GM12878 (cell line): ENCODE results near the gene TRERF1. TPM values are rescaled to one million over a fixed set of nuclear protein-coding genes. Genes with fewer than 3 reads are reported as not detected.
A peak's percentile ranks its signal among the peaks of the same experiment; 100 is the strongest.

ENCODE experiments used
- ATAC-seq: fragments of 200-7000 bp; cut with Tn5 transposase; 3 replicates; pipeline ENCODE4 v1.9.1; 2020; ENCODE audit warnings: mild to moderate bottlenecking, moderate library complexity
- BruUV-seq: library from RNA; stranded (reverse); fragments of 400-500 nt; replicated peaks from 2 replicates; lab custom pipeline; 2021; lab: Mats Ljungman, UMichigan
- CTCF ChIA-PET: fragments of 300-600 bp; sonication (Branson Sonifier 250); formaldehyde crosslinking; extraction: SDS; loops from one replicate; lab custom pipeline; 2021; ENCODE audit warnings: inconsistent platforms; lab: Yijun Ruan, JAX
- POLR2A ChIA-PET: fragments of 350-600 bp; formaldehyde crosslinking; extraction: SDS; loops from one replicate; lab custom pipeline; 2021; ENCODE audit warnings: inconsistent platforms; lab: Charles Lee
- RAD21 ChIA-PET: fragments of 300-600 bp; sonication (Branson Sonifier 250); formaldehyde crosslinking; loops from one replicate; lab custom pipeline; 2023; ENCODE audit warnings: antibody characterized with exemption; ENCODE audit not compliant: unreplicated experiment; lab: Charles Lee
- SMC1A ChIA-PET: fragments of 300-600 bp; sonication (Branson Sonifier 250); formaldehyde crosslinking; loops from one replicate; lab custom pipeline; 2023; ENCODE audit not compliant: unreplicated experiment, uncharacterized antibody; lab: Charles Lee
- DNase-seq: peaks from one replicate; pipeline ENCODE4 v3.0.0-alpha.2; 2011; ENCODE audit warnings: low read depth, low spot score
- FAIRE-seq: peaks from 3 replicates; lab custom pipeline; 2011; peaks lifted over from hg19 to GRCh38; lab: Jason Lieb, UNC
- H2AFZ ChIP-seq: 2 replicates; pipeline ENCODE4 v1.6.0; 2011; ENCODE audit warnings: low read depth, low read length, control low read depth; ENCODE audit not compliant: control insufficient read depth
- H3K27ac ChIP-seq: 2 replicates; pipeline ENCODE4 v1.5.1; 2011; ENCODE audit warnings: control low read depth; ENCODE audit not compliant: control insufficient read depth, insufficient read depth
- H3K27me3 ChIP-seq, 2 experiments: replicated peaks in 1 of 2; 2 replicates each; pipeline versions ENCODE4 v1.6.0 to v1.6.1; 2011; ENCODE audit warnings: low read length in 1 of 2; ENCODE audit not compliant: control insufficient read depth in 2 of 2, insufficient read depth in 2 of 2
- H3K36me3 ChIP-seq, 2 experiments: 2 replicates each; pipeline ENCODE4 v1.5.1; 2011; ENCODE audit warnings: low read length in 1 of 2; ENCODE audit not compliant: control insufficient read depth in 2 of 2, insufficient read depth in 2 of 2
- H3K4me1 ChIP-seq: 2 replicates; pipeline ENCODE4 v1.6.1; 2011; ENCODE audit warnings: mild to moderate bottlenecking, low read length, moderate library complexity, mixed read lengths; ENCODE audit not compliant: control insufficient read depth, insufficient read depth
- H3K4me2 ChIP-seq: 2 replicates; pipeline ENCODE4 v1.6.0; 2011; ENCODE audit warnings: control low read depth; ENCODE audit not compliant: control insufficient read depth, insufficient read depth
- H3K4me3 ChIP-seq: fragments of 200-600 bp; sonication (generic); 2 replicates; pipeline ENCODE4 v1.5.1; 2016
- H3K79me2 ChIP-seq: 2 replicates; pipeline ENCODE4 v1.6.0; 2011; ENCODE audit warnings: low read length; ENCODE audit not compliant: control insufficient read depth, insufficient read depth
- H3K9ac ChIP-seq: 2 replicates; pipeline ENCODE4 v1.8.0; 2011; ENCODE audit warnings: low read length, control low read depth, mixed read lengths; ENCODE audit not compliant: control insufficient read depth, insufficient read depth
- H3K9me3 ChIP-seq: replicated peaks from 3 replicates; pipeline ENCODE4 v1.5.1; 2011; ENCODE audit warnings: mild to moderate bottlenecking, low read length; ENCODE audit not compliant: control insufficient read depth, insufficient read depth
- H4K20me1 ChIP-seq: 2 replicates; pipeline ENCODE4 v1.6.0; 2011; ENCODE audit not compliant: control insufficient read depth, insufficient read depth
- EP300 ChIP-seq, 2 experiments: fragments of 150-350 bp in 1 of 2; IDR thresholded peaks; 2 replicates each; pipeline ENCODE4 v1.6.1; 2011 to 2012; ENCODE audit warnings: low read depth in 2 of 2, low read length in 2 of 2, borderline replicate concordance in 1 of 2, improper control_type of control experiment in 1 of 2, inconsistent platforms in 1 of 2; ENCODE audit not compliant: control insufficient read depth in 1 of 2
- GATAD2B ChIP-seq: fragments of 450-650 bp; conservative IDR thresholded peaks from 2 replicates; pipeline ENCODE4 v1.6.1; 2017; ENCODE audit warnings: low read depth, mild to moderate bottlenecking, moderate library complexity
- HDAC2 ChIP-seq: fragments of 200-600 bp; sonication (generic); IDR thresholded peaks from 2 replicates; pipeline ENCODE4 v1.6.1; 2017
- SP1 ChIP-seq: IDR thresholded peaks from one replicate; pipeline ENCODE4 v1.6.1; 2011; ENCODE audit warnings: low read depth, low read length
- YBX1 ChIP-seq: fragments of 450-650 bp; IDR thresholded peaks from 2 replicates; pipeline ENCODE4 v1.6.1; 2016; ENCODE audit warnings: antibody characterized with exemption
- YY1 ChIP-seq: IDR thresholded peaks from 2 replicates; pipeline ENCODE4 v1.6.1; 2011; ENCODE audit warnings: low read depth, mild to moderate bottlenecking, low read length
- WGBS: methylation state at CpG from one replicate; pipeline ENCODE4 v1.1.6; 2016; ENCODE audit warnings: low lambda C conversion rate; ENCODE audit not compliant: insufficient replicate concordance, insufficient coverage; ENCODE audit errors: missing lambda C conversion rate; 5-methylcytosine and 5-hydroxymethylcytosine counted together
- in situ Hi-C: fragments of 300-500 bp; cut with MboI; formaldehyde crosslinking; loops from 9 replicates; pipeline ENCODE4 v1.14.3; 2018; ENCODE audit warnings: mixed read lengths
- intact Hi-C: fragments of 100-400 bp; cut with micrococcal nuclease; formaldehyde crosslinking; loops from one replicate; pipeline ENCODE4 v1.14.2; 2022; ENCODE audit not compliant: unreplicated experiment
- polyA plus RNA-seq, 11 experiments: library from polyadenylated mRNA; depleted of rRNA in 4 of 11; unstranded in 6 of 11; stranded (reverse) in 5 of 11; fragments of >200 nt; fragmentation: Nextera tagmentation in 4 of 11; fragmentation: Illumina TruSeq in 1 of 11; extraction: Ambion mirVana in 4 of 11; extraction: Trizol in 1 of 11; gene quantifications; 1 replicate in 1 of 11; 2 replicates in 10 of 11; pipeline versions ENCODE4 v1.2.1 to v1.2.3, GENCODE V29; 2011 to 2016; ENCODE audit warnings: inconsistent platforms in 2 of 11, missing spikeins in 2 of 11, low read depth in 1 of 11
- total RNA-seq, 4 experiments: library from RNA; depleted of rRNA in 3 of 4; stranded (reverse); fragments of >200 nt in 3 of 4; fragmentation: Illumina TruSeq in 1 of 4; extraction: Trizol in 1 of 4; gene quantifications; 2 replicates each; pipeline versions ENCODE4 v1.2.1 to v1.2.3, GENCODE V29; 2013 to 2021

Gene TRERF1
- total and polyA plus RNA-seq, 10 of the 15 experiments (the other 5 are each of a cell fraction or from before 2014, with no cell fraction given): 2.2 to 19.4 (median 7.2) TPM

DNA sequence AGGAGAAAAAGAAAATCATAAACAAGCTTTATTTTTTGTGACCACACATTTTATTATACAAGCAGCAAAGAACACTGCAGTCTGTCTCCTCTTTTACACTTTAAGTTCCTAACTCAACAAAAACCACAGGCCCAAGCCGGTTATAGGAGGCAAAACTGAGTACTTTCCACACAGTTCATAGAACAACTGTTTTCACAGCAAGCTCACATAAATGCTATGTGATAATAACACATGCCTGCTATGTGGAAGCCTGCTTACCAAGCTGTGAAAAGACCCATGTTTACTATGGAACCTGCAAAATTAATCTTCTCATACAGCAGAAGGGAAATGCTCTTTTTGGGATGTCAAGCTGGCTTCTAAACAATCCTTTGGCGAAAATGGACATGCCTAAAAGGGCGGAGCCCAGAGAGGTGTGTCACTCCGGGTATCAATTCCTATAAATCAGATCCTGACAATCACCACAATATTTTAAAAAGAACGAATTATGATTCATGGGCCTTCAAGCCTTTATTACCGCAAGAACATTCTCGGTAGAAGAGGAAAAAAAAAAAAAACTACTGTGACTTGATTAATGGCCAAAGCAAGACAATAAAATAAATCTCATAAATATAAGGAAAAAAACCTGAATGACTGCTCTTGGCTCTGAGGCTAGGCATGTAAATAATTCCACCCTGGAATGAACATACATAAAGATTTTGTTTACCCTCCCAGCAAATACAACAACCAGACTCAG, 2.6 kb downstream of the TRERF1 start:
- ChIA-PET POLR2A (interaction anchor here (0.6 to 2.7 kb wide), 5 partner anchors 46 to 91 kb away, joined by 3 to 10 read pairs (median 4); no protein-coding TSS in a partner anchor), CTCF (interaction anchor here (0.7 to 4.0 kb wide), 10 partner anchors 9 to 188 kb away, joined by 3 to 29 read pairs (median 4); no protein-coding TSS in a partner anchor), SMC1A (interaction anchor here (0.7 to 4.1 kb wide), 24 partner anchors 8 to 365 kb away, joined by 3 to 23 read pairs (median 4); no protein-coding TSS in a partner anchor), RAD21 (interaction anchor here (0.6 to 2.9 kb wide), 13 partner anchors 21 to 510 kb away, joined by 3 to 10 read pairs (median 5); no protein-coding TSS in a partner anchor)
- Histone ChIP-seq H3K27ac (no peak overlapping the region), H4K20me1 (no peaks in the 10 kb centered on the region), H3K9ac (no peak overlapping the region), H3K27me3 (no peaks in the 10 kb centered on the region), H3K79me2 (peaks cover 42% of the 10 kb centered on the region), H3K4me3 (peak overlapping the region; percentile 88; the same call in 1 of the 2 replicates), H2AFZ (no peak overlapping the region), H3K36me3 (no peaks in the 10 kb centered on the region), H3K9me3 (no peaks in the 10 kb centered on the region), H3K4me2 (peak overlapping the region; percentile 53), H3K4me1 (peaks cover 11% of the 10 kb centered on the region; the same call in 1 of the 2 replicates)
- DNase-seq (no peak), FAIRE-seq (no peak), ATAC-seq (no peak)
- intact Hi-C loops (no loop called here), in situ Hi-C loops (no loop called here)
- TF ChIP-seq EP300 (IDR thresholded peaks at IDR 0.05; ENCODE audit: borderline replicate concordance in 1 of 2, control insufficient read depth in 1 of 2, low read depth in 2 of 2, low read length in 2 of 2): no peak
- no peak for TF ChIP-seq SP1
- TF ChIP-seq YY1: no peak
- TF ChIP-seq YBX1: no peak
- no peak for TF ChIP-seq GATAD2B
- TF ChIP-seq HDAC2: no peak
- 54% methylated on average over 7 of the region's 7 CpGs for WGBS
- BruUV-seq: no TSS peak
